HG02798 (cell line): ENCODE data around the gene BDH1.

ENCODE experiments used
- ATAC-seq: cut with Tn5 transposase; IDR thresholded peaks from one replicate; pipeline ENCODE4 v1.9.1; 2021; ENCODE audit warnings: mild to moderate bottlenecking; ENCODE audit not compliant: unreplicated experiment, poor library complexity

The BDH1 gene

DNA sequence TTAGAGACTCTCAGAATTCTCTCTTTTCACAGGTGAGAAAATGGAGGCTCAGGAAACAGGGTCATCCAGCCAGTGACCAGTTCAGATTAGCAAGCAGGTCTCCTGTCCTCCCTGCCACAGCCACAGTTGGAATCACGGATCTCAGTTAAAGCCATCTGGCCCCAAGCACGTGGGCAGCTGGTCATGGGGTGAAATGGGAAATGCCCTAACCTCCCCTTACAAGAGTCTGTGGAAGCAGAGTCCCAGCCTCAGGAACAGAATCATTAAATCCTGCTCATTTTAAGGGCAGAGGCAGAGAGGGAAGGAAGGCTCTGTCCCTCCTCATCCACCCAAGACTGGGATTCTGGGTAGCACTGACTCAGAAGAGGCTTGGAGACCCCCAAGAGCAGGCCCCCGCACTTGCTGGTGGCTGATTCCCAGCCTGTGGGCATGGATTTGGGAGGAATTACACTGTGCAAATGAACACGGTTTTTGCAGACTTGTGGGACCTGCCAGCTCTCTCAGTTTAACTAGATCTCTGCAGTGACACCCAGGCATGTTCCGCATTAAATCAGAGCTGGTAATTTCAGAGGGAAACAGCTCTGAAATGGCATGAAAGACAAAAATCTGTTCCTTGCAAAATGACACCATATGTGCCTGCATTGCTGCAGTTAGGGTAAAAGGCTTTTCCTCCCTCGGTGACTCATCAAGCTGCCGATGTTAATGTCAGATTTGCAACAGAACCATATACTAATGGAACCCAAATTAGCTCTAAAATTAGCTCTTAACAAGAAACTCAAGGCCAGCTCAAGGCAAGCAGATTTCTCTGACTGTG is 89.0 kb downstream of the BDH1 start:
- no peak for ATAC-seq

DNA sequence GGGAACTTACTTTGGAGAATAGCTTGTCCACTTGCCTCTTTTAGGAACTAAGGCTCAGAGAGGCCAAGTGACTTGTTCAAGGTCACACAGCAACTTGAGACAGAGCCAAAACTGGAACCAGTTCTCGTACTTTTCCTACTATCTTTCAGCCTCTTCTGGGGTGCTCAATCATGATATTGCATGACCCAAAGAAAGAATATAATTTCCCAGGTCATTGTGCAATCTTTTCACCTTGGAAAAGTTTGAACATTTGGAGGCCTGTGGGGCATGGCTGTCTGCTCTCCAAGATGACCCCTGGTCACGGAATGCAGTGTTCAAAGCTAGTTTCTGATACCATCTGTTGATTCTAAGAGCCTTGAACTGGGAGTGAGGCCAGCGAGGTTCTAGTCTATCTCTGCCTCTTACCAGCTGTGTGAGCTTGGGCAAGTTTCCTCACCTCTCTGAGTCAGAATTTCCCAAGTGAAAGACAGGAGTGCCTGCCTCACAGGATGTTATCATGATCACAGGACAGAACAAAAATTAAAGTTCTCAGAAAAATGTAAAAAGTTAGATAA is 89.7 kb downstream of the BDH1 start:
- ATAC-seq: no peak

DNA sequence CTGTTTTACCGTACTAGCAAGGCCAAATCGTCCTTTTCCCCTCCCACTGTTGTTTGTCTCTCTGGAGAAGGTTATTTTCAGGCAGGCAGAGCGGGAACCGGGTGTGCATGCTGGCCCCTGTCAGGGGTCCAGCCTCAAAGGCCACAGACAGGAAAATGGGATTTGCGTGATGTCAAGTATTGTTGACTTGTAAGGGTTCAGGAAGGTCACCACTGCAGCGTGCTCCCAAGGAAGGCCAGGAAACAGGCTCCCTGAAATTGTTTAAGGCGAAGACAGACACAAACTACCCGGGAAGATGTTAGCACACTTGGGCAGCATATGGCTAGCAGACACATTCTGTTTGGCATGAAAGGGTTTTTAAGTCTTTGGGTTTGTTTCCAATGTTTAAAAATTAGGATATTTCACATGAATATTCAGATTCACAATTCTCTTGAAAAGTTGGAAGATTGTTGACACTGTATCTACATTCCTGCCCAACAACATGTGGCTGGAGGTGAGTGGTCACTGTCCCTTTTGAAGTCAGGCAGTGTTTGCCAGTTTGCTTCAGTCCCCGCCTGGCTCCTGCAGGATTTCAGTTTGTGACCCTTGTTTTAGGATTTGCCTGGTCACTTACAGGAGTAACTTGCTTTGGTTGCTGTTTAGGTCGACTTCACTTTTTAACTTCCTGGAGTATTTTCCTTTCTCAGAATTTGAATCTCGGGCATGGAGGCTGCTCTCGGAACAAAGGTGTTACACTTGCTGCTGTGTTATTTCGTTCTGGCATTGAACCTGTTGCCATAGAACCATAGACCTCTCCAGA is 90.4 kb downstream of the BDH1 start:
- no peak for ATAC-seq

DNA sequence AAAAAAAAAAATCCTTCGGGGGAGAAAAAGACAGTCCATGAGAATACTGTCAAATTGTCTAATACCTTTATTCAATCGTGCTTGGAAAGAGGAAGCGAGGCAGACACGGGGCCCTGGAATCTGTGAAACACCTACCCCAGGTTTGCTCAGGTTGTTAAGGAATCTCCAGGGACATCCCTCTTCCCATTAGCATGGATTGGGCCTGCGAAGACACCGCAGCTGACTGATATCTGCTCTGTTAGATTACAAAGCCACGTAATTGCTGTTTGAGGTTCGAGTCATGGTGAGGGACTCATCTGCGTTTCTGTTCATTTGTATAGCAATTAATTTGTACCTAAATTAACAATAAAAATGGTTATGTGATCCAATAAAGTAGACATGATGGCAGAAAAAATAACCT is 91.0 kb downstream of the BDH1 start:
- ATAC-seq: no peak

DNA sequence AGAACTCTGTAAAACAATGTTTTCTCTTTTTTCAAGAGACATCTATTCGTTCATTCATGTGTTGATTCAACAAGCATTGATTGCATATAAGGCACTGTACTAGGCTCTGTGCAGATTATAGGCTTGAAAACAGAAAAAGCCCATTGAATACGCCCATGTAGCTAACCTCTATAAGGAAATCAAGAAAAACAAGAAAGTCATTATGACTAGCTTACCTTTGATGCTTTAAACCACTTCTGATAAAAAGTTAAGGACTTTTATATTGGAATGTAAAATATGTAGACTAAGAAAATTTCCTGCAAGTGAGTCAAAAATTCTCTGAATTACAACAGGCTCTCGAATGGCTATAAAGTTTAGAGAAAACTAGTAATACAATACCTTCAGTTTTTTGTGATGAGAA is 92.5 kb downstream of the BDH1 start:
- ATAC-seq: no peak

DNA sequence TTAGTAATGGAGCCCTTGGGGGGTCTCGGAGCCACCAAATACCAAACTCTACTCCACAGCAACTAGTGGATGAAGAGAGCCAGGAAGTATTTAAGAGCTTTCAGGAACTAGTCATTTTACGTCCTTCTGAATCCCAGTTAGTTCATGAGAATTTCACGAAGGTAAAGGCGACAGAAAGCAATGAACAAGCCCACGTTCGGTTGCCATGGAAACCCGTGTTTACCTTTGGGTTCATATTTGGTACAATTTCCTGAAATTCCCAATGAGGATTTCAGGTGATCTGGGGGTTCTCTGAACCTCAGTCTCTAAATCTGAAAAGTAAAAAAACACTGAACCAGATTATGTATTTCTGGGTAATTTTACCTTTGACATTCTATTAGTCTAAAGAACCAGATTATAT is 93.0 kb downstream of the BDH1 start:
- no peak for ATAC-seq

DNA sequence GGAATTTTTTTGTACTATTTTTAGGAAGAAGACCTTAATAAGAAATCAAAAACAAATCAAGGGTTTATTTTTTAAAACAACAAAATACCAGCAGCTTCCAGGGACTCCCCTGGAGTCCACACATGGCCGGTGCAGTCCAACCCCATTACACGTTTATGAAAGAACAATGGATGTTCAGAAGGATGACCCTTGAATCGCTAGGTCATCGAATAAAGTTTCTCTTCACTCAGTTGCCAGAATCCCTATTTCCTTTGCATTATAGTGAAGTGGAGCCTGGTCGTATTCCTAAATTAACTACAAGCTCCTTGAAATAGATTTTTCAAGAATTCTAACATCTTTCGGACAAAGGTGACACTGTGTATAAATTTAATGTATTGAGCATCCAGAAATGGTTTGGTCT is 95.1 kb downstream of the BDH1 start:
- ATAC-seq: no peak

DNA sequence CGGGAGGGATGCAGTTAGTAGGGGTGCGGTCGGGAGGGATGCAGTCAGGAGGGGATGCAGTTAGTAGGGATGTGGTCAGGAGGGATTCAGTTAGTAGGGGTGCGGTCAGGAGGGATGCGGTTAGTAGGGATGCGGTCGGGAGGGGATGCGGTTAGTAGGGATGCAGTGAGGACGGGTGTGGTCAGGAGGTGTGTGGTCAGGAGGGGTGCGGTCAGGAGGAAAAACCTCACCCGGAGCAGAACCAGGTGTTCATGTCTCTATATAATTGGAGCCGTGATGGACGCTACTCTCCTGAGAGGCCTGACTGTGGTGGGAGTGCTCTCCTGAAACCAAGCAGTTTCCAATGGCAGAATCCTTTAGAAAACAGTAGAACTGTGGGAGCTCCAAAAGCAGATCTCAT is 95.8 kb downstream of the BDH1 start:
- ATAC-seq: no peak
